ENCODE results near the gene CWC25.

DNA sequence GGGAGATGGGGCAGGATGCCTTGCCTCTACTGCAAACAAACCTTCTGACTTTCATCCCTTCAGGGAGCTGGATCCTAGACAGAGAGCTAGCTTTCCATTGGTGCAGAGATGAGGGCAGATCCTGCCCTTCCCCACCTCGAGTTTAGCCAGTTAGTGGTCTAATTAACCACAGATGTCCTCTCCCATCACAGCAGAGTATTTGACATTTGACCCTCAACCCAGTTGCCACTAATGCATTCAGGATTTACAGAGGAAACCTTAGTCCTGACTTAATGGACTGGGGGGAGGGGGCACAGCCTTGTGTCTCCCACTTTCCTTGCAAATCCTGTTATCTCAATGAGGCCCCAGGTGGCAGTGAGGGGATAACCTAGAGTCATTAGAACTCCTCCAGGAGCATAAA lies 35.9 kb downstream of the CWC25 start:
- TF ChIP-seq, protein P1, sequence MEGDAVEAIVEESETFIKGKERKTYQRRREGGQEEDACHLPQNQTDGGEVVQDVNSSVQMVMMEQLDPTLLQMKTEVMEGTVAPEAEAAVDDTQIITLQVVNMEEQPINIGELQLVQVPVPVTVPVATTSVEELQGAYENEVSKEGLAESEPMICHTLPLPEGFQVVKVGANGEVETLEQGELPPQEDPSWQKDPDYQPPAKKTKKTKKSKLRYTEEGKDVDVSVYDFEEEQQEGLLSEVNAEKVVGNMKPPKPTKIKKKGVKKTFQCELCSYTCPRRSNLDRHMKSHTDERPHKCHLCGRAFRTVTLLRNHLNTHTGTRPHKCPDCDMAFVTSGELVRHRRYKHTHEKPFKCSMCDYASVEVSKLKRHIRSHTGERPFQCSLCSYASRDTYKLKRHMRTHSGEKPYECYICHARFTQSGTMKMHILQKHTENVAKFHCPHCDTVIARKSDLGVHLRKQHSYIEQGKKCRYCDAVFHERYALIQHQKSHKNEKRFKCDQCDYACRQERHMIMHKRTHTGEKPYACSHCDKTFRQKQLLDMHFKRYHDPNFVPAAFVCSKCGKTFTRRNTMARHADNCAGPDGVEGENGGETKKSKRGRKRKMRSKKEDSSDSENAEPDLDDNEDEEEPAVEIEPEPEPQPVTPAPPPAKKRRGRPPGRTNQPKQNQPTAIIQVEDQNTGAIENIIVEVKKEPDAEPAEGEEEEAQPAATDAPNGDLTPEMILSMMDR (IDR thresholded peaks at IDR 0.05) = no peak
- no peak for TF ChIP-seq POLR2A (IDR thresholded peaks at IDR 0.05)

All from heart left ventricle (tissue), 13 donors.